Glomerular visceral epithelial cell (primary cell): ENCODE results near the gene PPM1M.

Experiments used
- DNase-seq: peaks from one replicate; pipeline ENCODE4 v3.0.0-alpha.2; 2016; ENCODE audit errors: extremely low spot score

The PPM1M gene

DNA sequence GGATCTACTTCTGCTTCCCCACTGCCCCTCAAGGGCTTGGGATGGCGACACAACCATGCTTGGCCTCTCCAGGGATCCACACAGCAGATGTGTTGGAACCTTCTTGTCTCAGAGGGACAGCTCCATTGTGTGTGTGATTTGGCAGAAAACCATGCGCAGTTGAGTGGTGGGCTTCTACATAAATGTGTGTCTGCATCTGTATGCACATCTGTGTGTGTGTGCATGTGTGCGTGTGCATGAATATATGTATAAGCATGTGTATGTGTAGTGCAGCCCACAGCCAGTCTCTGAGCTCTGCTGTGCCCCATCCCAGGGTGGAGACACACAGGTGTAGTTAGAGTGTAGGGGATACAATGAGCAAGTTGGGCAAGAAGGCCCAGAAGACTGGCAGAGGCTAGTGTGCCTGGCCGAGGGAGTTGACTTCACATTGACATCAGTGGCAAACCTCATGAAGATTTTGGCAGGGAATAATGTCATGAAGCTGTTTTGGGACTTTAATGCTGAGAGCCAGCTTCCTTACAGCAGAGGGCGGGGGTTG is 50.2 kb downstream of the PPM1M start:
- DNase-seq, result no peak

DNA sequence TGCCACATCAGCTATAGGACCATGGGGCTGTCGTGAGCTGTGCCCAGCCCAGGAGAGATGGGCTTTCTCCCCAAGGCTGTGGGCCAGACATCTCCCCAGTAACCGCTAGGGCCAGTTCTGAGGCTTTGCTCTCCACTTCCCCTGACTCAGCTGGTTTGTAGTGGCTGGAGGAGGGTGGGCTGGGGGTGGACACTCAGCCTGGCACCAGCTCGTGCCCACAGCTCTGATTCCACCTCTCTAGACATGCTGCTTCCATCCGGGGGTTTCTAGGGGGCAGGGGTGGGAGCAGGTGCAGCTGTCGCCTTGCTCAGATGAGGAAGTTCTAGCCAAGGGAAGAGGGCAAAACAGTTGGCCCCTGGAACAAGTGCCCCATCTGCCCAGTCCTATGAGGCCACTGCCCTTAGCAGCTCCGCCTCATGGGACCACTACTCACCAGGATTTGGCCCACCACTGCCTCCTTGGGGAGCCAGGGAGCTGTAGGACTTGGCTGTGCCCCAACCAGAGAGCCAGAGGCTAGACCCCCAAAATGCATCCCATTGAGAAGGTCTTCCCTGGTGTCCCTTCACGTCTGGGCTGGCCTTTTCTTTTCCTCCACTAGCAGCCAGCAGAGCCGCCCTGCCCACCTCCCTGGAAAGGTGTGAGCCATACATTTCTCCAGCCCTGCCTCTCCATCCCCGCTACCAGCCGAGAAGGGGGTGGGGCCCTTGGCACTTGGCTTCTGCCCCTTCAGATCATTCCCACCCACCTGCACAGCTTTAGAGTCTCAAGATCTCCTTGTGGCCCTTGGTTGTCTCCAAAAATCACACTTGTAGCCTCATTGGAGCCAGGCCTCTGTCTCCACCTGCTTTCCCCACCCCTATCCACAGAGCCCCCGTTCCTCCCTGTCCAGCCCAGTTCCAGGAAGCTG is 51.9 kb downstream of the PPM1M start:
- no peak for DNase-seq

DNA sequence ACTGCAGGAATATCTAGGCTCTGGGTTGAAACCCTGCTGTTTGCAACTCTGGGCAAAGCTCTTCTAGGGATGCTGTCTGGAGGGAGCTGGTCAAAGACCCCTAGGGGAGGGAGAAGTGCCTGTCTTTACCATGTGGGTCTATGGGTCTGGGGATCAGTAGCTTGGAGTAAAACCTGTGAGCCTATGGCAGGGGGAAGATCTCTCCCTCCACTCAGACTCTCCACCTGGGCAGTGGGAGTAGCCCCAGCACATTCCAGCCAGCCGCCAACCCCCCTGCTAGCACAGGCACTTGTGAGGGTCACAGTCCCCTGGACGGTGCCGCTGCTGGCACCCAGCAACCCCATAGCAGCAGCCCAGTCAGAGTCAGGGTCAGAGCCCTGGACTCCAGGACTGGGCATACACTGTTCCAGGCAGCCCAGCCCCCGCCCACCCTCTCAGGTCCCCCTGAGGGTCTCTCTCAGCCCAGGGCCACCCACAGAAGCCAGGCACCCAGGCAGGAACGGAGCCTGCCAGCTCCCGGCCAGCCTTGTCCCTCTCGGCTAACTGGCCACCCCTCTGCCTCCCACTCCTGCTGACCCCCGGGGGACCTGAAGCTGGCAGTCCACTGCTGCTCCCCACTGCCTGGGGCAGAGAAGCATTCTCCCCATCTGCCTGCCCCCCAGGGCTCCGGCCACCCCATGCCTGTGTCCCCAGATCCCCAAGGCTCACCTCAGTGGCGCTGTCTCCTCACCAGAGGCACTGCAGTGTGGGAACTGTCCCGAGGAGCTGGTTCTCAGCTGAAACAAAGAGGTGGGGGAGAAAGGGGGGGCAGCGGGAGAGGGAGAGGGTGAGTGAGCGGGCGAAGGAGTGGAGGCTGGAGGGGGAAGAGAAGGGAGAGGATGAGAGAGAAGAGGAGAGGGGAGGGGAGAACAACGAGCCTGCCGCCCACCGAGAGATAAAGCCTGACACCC is 52.9 kb downstream of the PPM1M start:
- no peak for DNase-seq

DNA sequence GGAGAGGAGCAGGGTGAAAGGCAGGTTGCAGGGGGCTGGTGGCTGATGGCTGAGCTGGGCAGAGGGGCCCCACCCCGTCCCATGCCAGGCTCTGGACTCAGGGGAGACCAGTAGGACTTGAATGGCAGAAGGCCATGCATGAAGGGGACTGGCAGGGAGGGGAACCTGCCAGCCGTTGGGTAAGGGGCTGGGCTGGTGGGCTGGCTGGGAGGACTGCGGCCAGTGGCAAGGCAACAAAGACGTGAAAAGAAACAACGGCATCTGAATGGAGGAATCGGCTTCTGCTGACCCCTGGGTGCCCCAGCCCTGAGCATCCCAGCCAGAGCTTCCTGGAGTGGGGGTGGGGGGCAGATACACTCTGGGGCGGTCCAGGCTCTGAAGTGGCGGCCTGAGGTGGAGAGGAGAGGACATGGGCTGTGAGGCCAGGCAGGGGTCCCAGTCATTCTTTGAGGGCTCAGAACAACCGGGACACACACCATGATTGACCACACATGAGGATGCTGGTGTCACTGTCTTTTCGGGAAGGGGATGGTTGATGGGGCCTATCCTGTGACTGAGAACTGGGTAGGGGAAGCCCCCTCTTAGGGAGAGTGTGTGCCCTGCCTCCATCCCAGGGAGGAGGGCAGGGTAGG is 53.8 kb downstream of the PPM1M start:
- DNase-seq, result no peak
